D721Med (cell line): Measurements from ENCODE around the gene JADE1.

Experiments used
- DNase-seq: peaks from one replicate; pipeline ENCODE4 v3.0.0; 2011; ENCODE audit warnings: low spot score; ENCODE audit not compliant: insufficient read length
- FAIRE-seq: peaks from 2 replicates; lab custom pipeline; 2011; peaks lifted over from hg19 to GRCh38; lab: Jason Lieb, UNC
- TF ChIP-seq, protein P1 (sequence below): IDR thresholded peaks from 2 replicates; pipeline ENCODE4 v1.5.1; 2012; ENCODE audit warnings: mild to moderate bottlenecking, control low read depth; ENCODE audit not compliant: insufficient read depth; ENCODE audit errors: missing control alignments

JADE1 gene

DNA sequence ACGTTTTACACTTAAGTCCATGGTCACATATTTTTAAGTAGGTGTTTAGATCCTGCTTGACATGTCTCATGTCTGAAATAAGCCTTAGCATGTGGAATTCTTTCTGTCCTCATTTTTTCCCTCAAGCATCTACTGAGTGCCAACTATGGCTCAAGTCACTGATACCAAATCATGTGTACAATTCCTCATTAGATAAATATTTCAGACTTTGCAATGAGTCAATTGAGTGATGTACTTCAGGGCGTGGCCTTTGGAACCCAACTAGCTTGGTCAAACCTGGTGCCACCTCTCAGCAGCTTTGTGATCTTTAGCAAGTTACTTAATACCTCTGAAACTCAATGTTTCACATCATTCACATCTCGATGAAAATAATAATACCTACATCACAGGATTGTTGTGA, 12.6 kb upstream of the JADE1 start:
- TF ChIP-seq, protein P1, sequence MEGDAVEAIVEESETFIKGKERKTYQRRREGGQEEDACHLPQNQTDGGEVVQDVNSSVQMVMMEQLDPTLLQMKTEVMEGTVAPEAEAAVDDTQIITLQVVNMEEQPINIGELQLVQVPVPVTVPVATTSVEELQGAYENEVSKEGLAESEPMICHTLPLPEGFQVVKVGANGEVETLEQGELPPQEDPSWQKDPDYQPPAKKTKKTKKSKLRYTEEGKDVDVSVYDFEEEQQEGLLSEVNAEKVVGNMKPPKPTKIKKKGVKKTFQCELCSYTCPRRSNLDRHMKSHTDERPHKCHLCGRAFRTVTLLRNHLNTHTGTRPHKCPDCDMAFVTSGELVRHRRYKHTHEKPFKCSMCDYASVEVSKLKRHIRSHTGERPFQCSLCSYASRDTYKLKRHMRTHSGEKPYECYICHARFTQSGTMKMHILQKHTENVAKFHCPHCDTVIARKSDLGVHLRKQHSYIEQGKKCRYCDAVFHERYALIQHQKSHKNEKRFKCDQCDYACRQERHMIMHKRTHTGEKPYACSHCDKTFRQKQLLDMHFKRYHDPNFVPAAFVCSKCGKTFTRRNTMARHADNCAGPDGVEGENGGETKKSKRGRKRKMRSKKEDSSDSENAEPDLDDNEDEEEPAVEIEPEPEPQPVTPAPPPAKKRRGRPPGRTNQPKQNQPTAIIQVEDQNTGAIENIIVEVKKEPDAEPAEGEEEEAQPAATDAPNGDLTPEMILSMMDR: no peak
- FAIRE-seq (no peak), DNase-seq (no peak)

DNA sequence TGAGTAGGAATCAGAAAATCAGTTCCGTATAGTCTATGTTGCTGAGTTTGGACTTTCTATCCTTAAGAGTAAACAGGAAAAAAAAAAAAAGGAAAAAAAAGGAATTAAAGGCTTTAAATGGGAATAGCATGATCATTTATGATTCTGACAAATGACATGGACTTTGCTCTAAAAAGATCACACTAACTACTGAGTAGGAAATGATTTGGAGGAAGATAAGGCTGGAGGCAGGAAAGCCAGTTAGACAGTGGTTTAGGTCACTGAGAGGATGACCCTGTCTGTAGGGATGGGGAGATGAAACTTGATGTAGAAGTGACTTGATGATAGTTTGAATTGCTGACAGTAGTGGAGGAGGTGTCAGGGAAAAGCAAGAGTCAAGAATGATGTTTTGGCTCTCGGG, 9.2 kb upstream of the JADE1 start:
- TF ChIP-seq, protein P1: no peak
- DNase-seq: no peak
- no peak for FAIRE-seq

DNA sequence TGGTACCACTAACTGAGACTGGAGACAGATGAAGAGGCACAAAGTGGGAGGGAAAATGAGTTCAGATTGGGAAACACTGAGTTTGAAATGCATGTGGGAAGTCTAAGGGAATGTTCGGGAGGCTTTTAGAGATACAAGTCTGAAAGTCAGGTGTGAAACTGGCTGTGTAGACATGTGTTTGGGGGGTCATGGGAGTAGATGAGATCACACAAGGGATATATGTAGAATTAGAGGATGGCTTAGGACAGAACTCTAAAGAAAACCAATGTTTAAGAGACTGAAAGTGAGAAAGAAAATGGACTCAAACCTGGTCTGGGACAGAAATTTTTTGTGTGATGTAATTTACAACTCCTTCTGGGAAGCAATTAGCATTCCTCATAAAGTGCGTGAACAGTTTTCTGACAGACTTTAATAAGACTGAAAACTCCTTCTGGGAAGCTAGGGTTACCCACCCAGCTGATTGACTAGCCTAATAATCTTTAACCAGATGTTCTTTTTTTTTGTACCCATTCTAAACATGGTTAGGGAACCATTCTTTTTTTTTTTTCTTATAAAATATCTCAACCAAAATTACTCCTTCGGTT, 8.7 kb upstream of the JADE1 start:
- TF ChIP-seq, protein P1: no peak
- FAIRE-seq: no peak

DNA sequence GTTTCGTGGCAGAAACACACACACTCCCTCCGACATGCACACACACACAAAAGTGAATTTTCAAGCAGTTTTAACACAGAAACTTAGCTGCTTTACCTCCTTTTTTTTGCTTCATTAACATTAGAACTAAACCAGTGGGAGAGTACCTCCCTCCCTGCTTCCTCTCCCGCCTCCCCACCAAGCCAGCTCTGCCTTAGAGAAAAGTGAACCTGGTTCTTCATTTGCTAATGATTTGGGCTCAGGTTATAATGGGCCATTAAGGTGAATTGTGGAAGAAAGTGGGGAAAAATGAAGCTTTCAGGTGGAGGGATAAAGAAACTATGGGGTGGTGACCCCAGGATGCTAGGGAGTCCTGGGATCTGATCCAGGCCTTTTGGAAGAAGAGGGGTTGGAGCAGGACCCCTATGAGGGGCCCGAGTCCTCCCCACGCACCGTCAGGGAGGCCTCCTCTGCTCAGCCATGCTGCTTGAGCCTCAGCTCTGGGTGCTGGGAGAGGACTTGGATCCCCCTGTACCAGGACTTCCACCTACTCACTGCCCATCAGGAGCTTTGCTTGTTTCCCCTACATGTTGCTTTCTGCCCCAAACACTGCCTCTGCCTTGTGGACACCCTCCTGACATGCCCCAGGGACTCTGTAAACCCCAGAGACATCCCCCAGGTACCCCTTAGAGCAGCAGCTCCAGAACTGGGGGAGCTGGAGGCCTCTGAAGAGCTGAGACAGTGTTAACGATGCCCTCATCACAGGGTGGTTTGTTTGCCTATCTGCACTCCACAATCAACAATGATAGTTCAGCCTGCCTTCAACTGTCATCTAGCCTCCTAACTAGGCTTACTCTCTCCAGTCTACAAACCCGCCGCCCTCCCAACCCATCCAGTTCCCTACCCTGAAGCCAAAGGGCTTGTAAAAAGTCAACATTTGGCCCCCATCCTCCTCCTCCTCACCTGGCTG, 6.5 kb upstream of the JADE1 start:
- TF ChIP-seq, protein P1: no peak
- DNase-seq: no peak
- no peak for FAIRE-seq

More for the DNA sequence above, 8.7 kb upstream of the JADE1 start:
- no peak for DNase-seq

DNA sequence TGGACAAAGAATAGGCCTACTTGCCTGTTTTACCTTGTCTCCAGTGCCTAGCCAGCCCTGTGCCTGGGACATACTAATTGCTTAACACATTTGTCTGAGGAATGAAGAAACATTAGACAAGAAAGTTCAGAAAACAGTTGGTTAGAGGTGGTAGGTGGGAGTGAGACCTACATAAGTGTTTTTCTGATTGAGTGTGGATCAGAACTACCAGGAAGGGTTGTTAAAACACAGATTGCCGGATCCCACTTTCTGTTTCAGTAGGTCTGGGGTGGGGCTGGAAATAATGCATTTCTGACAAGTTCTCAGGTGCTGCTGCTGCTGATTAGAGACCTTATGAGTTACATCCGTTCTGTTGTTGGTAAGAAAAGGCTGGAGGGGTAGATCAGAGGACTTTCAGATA, 5.7 kb upstream of the JADE1 start:
- FAIRE-seq: no peak
- TF ChIP-seq, protein P1: no peak

DNA sequence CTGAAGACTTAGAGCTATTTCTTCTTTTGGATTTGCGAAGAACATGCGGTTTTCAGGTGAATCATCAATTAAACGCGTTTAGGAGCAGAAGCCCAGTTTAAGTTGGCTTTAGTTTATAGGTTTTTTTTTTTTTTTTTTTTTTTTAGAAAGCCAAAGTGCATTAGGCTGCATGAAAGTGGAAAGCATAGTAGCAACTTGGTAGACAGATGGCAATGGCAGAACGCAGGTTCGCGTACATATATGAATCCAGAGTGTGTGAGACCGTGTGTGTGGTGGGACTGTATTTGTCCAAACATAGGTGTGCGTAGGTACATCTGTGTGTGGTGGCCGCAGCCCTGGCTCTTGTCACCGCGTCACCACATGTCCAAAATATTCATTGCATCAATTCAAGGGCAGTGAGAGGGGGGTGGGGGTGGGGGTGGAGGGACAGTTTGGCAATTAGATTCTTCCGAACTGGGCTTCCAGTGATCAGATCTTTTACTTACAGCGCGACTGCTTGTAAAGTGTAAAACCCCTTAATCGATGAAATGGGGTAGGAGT, 901 bp downstream of the JADE1 start:
- no peak for FAIRE-seq
- DNase-seq: no peak
- TF ChIP-seq, protein P1: no peak

More for the DNA sequence above, 5.7 kb upstream of the JADE1 start:
- no peak for DNase-seq
